SJSA1 (cell line): Measurements from ENCODE around the gene CAMK4. TPM values are rescaled to one million over a fixed set of nuclear protein-coding genes. Genes with fewer than 3 reads are reported as not detected.

ENCODE experiments used
- DNase-seq, 2 experiments: peaks; one replicate each; pipeline ENCODE4 v3.0.0-alpha.2; 2015 to 2020; ENCODE audit warnings: low spot score in 2 of 2, low read depth in 1 of 2
- H3K27ac ChIP-seq: fragments of 250-450 bp; sonication (Bioruptor Pico); 2 replicates; pipeline ENCODE4 v1.5.1; 2020; ENCODE audit warnings: mild to moderate bottlenecking, moderate library complexity
- H3K27me3 ChIP-seq: fragments of 250-450 bp; sonication (Bioruptor Pico); replicated peaks from 2 replicates; pipeline ENCODE4 v1.5.1; 2020; ENCODE audit warnings: mild to moderate bottlenecking, moderate library complexity
- H3K36me3 ChIP-seq: fragments of 250-450 bp; sonication (Bioruptor Pico); 2 replicates; pipeline ENCODE4 v1.5.1; 2020; ENCODE audit warnings: mild to moderate bottlenecking
- H3K4me1 ChIP-seq: fragments of 250-450 bp; sonication (Bioruptor Pico); replicated peaks from 2 replicates; pipeline ENCODE4 v1.6.1; 2021; ENCODE audit warnings: mild to moderate bottlenecking
- H3K4me3 ChIP-seq: fragments of 250-450 bp; sonication (Bioruptor Pico); 2 replicates; pipeline ENCODE4 v1.5.1; 2020; ENCODE audit warnings: mild to moderate bottlenecking
- H3K9me3 ChIP-seq: fragments of 250-450 bp; sonication (Bioruptor Pico); replicated peaks from 2 replicates; pipeline ENCODE4 v1.5.1; 2020; ENCODE audit warnings: mild to moderate bottlenecking
- total RNA-seq: library from RNA; depleted of rRNA; stranded (reverse); fragments of >200 nt; shearing (Covaris generic); gene quantifications from 2 replicates; pipeline ENCODE4 v1.2.3, GENCODE V29; 2014; rRNA removed

CAMK4 gene
- total RNA-seq, 1 experiment from 2014 or later: 3.6 TPM

- DNase-seq: no peak
- Histone ChIP-seq H3K36me3 (no peaks in the 10 kb centered on the region), H3K4me3 (no peak overlapping the region), H3K9me3 (no peaks in the 10 kb centered on the region), H3K27ac (no peak overlapping the region), H3K27me3 (no peaks in the 10 kb centered on the region; the same call in 1 of the 2 replicates), H3K4me1 (peaks cover 6% of the 10 kb centered on the region)
Measured at GRCh38 chr5:111532886-111533582, 308.9 kb downstream of the CAMK4 start.

GRCh38 chr5:111535879-111536549 lies 311.8 kb downstream of the CAMK4 start:
- Histone ChIP-seq H3K27me3 (no peaks in the 10 kb centered on the region; the same call in none of the 2 replicates), H3K36me3 (no peaks in the 10 kb centered on the region), H3K4me1 (no peaks in the 10 kb centered on the region), H3K9me3 (no peaks in the 10 kb centered on the region), H3K27ac (no peak overlapping the region), H3K4me3 (no peak overlapping the region)
- DNase-seq: no peak

GRCh38 chr5:111537141-111538024 lies 313.2 kb downstream of the CAMK4 start:
- Histone ChIP-seq H3K9me3 (no peaks in the 10 kb centered on the region), H3K4me3 (no peak overlapping the region), H3K27me3 (no peaks in the 10 kb centered on the region; the same call in none of the 2 replicates), H3K27ac (no peak overlapping the region), H3K4me1 (no peaks in the 10 kb centered on the region), H3K36me3 (no peaks in the 10 kb centered on the region)
- DNase-seq: no peak

Other genes starting within 250 kb of the CAMK4 start
- gene TSLP, start 152.7 kb upstream of the CAMK4 start, total RNA-seq: 0.11 TPM in 1 of 2 replicates, not detected in the other
- 26.4 and 54.9 TPM in 2 replicates for gene WDR36, start 132.0 kb upstream of the CAMK4 start, total RNA-seq